Measurements from ENCODE around the gene TRPC4AP. TPM values are rescaled to one million over a fixed set of nuclear protein-coding genes. Genes with fewer than 3 reads are reported as not detected.

The TRPC4AP gene
- total and polyA plus RNA-seq, 12 donors: 26.2 to 46.4 (median 38.0) TPM

GRCh38 chr20:35062478-35062877 is 30.1 kb downstream of the TRPC4AP start:
- Histone ChIP-seq H3K4me3 (no peak overlapping the region), H3K27me3 (no peaks in the 10 kb centered on the region), H3K9me3 (no peaks in the 10 kb centered on the region), H3K27ac (no peak overlapping the region), H3K4me1 (peaks cover 0 to 30% (median 18%) of the 10 kb centered on the region in 9 donors), H3K36me3 (peaks cover 0 to 44% (median 0%) of the 10 kb centered on the region in 9 donors)
- DNase-seq (no peak), ATAC-seq (no peak)
- TF ChIP-seq CTCF (IDR thresholded peaks at IDR 0.05): no peak
- WGBS, 2 donors: 94 to 96% methylated on average over 3 of the region's 3 CpGs
- intact Hi-C loops (cut with DNase I): no loop called here

- no peak for TF ChIP-seq CTCF (IDR thresholded peaks at IDR 0.05)
- Histone ChIP-seq H3K27me3 (no peaks in the 10 kb centered on the region), H3K9me3 (no peaks in the 10 kb centered on the region), H3K27ac (no peak overlapping the region), H3K36me3 (peaks cover 0 to 47% (median 0%) of the 10 kb centered on the region in 9 donors), H3K4me3 (no peak overlapping the region), H3K4me1 (peaks cover 0 to 25% (median 18%) of the 10 kb centered on the region in 9 donors)
- ATAC-seq (no peak), DNase-seq (no peak)
- 98 to 99% methylated on average over 5 of the region's 5 CpGs for WGBS, 2 donors
- intact Hi-C loops (cut with DNase I): no loop called here
Observed at GRCh38 chr20:35060168-35060567, 32.4 kb downstream of the TRPC4AP start.

GRCh38 chr20:35059612-35060011 is 33.0 kb downstream of the TRPC4AP start:
- Histone ChIP-seq H3K36me3 (peaks cover 0 to 52% (median 0%) of the 10 kb centered on the region in 9 donors), H3K27me3 (no peaks in the 10 kb centered on the region), H3K27ac (no peak overlapping the region), H3K4me1 (peaks cover 0 to 30% (median 18%) of the 10 kb centered on the region in 9 donors), H3K4me3 (no peak overlapping the region), H3K9me3 (no peaks in the 10 kb centered on the region)
- ATAC-seq (no peak), DNase-seq (no peak)
- intact Hi-C loops (cut with DNase I): no loop called here
- 95 to 97% methylated on average over 14 of the region's 14 CpGs for WGBS, 2 donors
- no peak for TF ChIP-seq CTCF (IDR thresholded peaks at IDR 0.05)

- intact Hi-C loops (cut with DNase I): no loop called here
- peaks cover 0 to 32% (median 19%) of the 10 kb centered on the region in 9 donors for H3K4me1 ChIP-seq
- DNase-seq (no peak), ATAC-seq (no peak)
- no peaks in the 10 kb centered on the region for H3K9me3 ChIP-seq
- H3K36me3 ChIP-seq: peaks cover 0 to 57% (median 3%) of the 10 kb centered on the region in 9 donors
- TF ChIP-seq CTCF (IDR thresholded peaks at IDR 0.05): no peak
- H3K27ac ChIP-seq: no peak overlapping the region
- no peaks in the 10 kb centered on the region for H3K27me3 ChIP-seq
- no peak overlapping the region for H3K4me3 ChIP-seq
- 94 to 99% methylated on average over 2 of the region's 2 CpGs for WGBS, 2 donors
Observed at GRCh38 chr20:35059110-35059509, 33.5 kb downstream of the TRPC4AP start.
